Measurements from ENCODE around the gene PUSL1.

GRCh38 chr1:1307923-1308755, at the start of gene PUSL1, which contains the start of gene ACAP3:
- TF ChIP-seq SIN3A (IDR thresholded peaks at IDR 0.05; ENCODE audit: borderline replicate concordance, insufficient read depth, low read length) (peak; percentile 25; the same call in 1 of the 2 replicates), POLR2AphosphoS5 (IDR thresholded peaks at IDR 0.05; ENCODE audit: low read depth, low read length) (no peak), REST (IDR thresholded peaks at IDR 0.05; ENCODE audit: insufficient read depth in 1 of 2, low read depth in 2 of 2, low read length in 2 of 2) (no peak; a peak in 1 of 4 replicates), TAF1 (IDR thresholded peaks at IDR 0.05; ENCODE audit: borderline replicate concordance, insufficient read depth, low read length) (0 out of 2 replicates have a peak, but pooled peaks have one; percentile 18)
